Neuronal stem cell (in vitro differentiated cells): ENCODE results near the gene PIP5KL1.

Source experiments
- DNase-seq: peaks from one replicate; pipeline ENCODE4 v3.0.0-alpha.2; 2013; ENCODE audit warnings: low spot score
- H2AFZ ChIP-seq: one replicate; pipeline ENCODE4 v1.6.1; 2013; ENCODE audit warnings: mild to moderate bottlenecking, low read length, inconsistent platforms
- H2AK5ac ChIP-seq: 2 replicates; pipeline ENCODE4 v1.6.1; 2013; ENCODE audit warnings: low read depth, mild to moderate bottlenecking, inconsistent platforms, low read length, moderate library complexity, mixed read lengths
- H2BK120ac ChIP-seq: 2 replicates; pipeline ENCODE4 v1.6.1; 2013; ENCODE audit warnings: low read depth, mild to moderate bottlenecking, inconsistent platforms, low read length, moderate library complexity, mixed read lengths
- H2BK12ac ChIP-seq: one replicate; pipeline ENCODE4 v1.6.1; 2013; ENCODE audit warnings: low read length, inconsistent platforms
- H2BK15ac ChIP-seq: 2 replicates; pipeline ENCODE4 v1.6.1; 2013; ENCODE audit warnings: mild to moderate bottlenecking, low read length, inconsistent platforms, mixed read lengths
- H2BK5ac ChIP-seq: one replicate; pipeline ENCODE4 v1.6.1; 2013; ENCODE audit warnings: inconsistent platforms, mild to moderate bottlenecking, low read length, moderate library complexity
- H3K14ac ChIP-seq: one replicate; pipeline ENCODE4 v1.6.1; 2013; ENCODE audit warnings: low read length, inconsistent platforms
- H3K18ac ChIP-seq: 2 replicates; pipeline ENCODE4 v1.6.1; 2013; ENCODE audit warnings: low read length, inconsistent platforms
- H3K23ac ChIP-seq: 2 replicates; pipeline ENCODE4 v1.6.1; 2013; ENCODE audit warnings: low read depth, mild to moderate bottlenecking, mixed read lengths, low read length, inconsistent platforms; ENCODE audit not compliant: poor library complexity
- H3K27ac ChIP-seq: replicated peaks from 3 replicates; pipeline ENCODE4 v1.5.1; 2013; ENCODE audit warnings: low read length, inconsistent platforms
- H3K27me3 ChIP-seq, 3 experiments: 2 replicates each; pipeline ENCODE4 v1.6.1; 2013; ENCODE audit warnings: low read length in 3 of 3, mild to moderate bottlenecking in 2 of 3, inconsistent platforms in 1 of 3, low read depth in 1 of 3, mixed read lengths in 1 of 3, moderate library complexity in 1 of 3; ENCODE audit not compliant: control insufficient read depth in 3 of 3, insufficient read depth in 3 of 3
- H3K36me3 ChIP-seq, 2 donors: replicated peaks in 1 of 2; 2 replicates each; pipeline ENCODE4 v1.6.1; 2013; ENCODE audit warnings: low read length in 2 of 2; ENCODE audit not compliant: control insufficient read depth in 2 of 2, insufficient read depth in 2 of 2
- H3K4ac ChIP-seq: 2 replicates; pipeline ENCODE4 v1.6.1; 2013; ENCODE audit warnings: inconsistent platforms, mild to moderate bottlenecking, low read length, moderate library complexity
- H3K4me1 ChIP-seq, 2 donors: 1 replicate in 1 of 2; 2 replicates in 1 of 2; pipeline ENCODE4 v1.6.1; 2013; ENCODE audit warnings: low read length in 2 of 2, low read depth in 1 of 2; ENCODE audit not compliant: control insufficient read depth in 2 of 2, insufficient read depth in 1 of 2
- H3K4me2 ChIP-seq: one replicate; pipeline ENCODE4 v1.6.1; 2013; ENCODE audit warnings: mild to moderate bottlenecking, low read length, inconsistent platforms; ENCODE audit not compliant: insufficient read depth, poor library complexity, severe bottlenecking
- H3K4me3 ChIP-seq, 2 donors: 2 replicates each; pipeline ENCODE4 v1.5.1; 2013; ENCODE audit warnings: low read length in 2 of 2, mild to moderate bottlenecking in 2 of 2, inconsistent platforms in 1 of 2, moderate library complexity in 1 of 2
- H3K79me1 ChIP-seq: one replicate; pipeline ENCODE4 v1.6.1; 2013; ENCODE audit warnings: low read depth, mild to moderate bottlenecking, inconsistent platforms, low read length, moderate library complexity
- H3K9ac ChIP-seq: one replicate; pipeline ENCODE4 v1.6.1; 2013; ENCODE audit warnings: mild to moderate bottlenecking, low read depth, low read length, inconsistent platforms; ENCODE audit not compliant: poor library complexity
- H3K9me3 ChIP-seq, 2 donors: replicated peaks in 1 of 2; 2 replicates each; pipeline versions ENCODE3 to v1.6.1; 2013; ENCODE audit warnings: low read length in 2 of 2, mild to moderate bottlenecking in 2 of 2, inconsistent platforms in 1 of 2, low read depth in 1 of 2, mixed read lengths in 1 of 2, moderate library complexity in 1 of 2; ENCODE audit not compliant: control insufficient read depth in 2 of 2, insufficient read depth in 1 of 2
- H4K8ac ChIP-seq: one replicate; pipeline ENCODE4 v1.6.1; 2013; ENCODE audit warnings: low read depth, mild to moderate bottlenecking, inconsistent platforms, low read length, moderate library complexity
- H4K91ac ChIP-seq: one replicate; pipeline ENCODE4 v1.6.1; 2013; ENCODE audit warnings: low read length, low read depth, mild to moderate bottlenecking, inconsistent platforms; ENCODE audit not compliant: poor library complexity
- WGBS, 2 donors: extraction: QIAGEN DNeasy Blood & Tissue Kit; methylation state at CpG; one replicate each; pipeline ENCODE4 v1.1.7; 2013; ENCODE audit warnings: missing lambda C conversion rate in 2 of 2, mixed read lengths in 1 of 2; ENCODE audit not compliant: insufficient read length in 2 of 2, insufficient replicate concordance in 1 of 2; ENCODE audit errors: extremely low coverage in 2 of 2; 5-methylcytosine and 5-hydroxymethylcytosine counted together

The PIP5KL1 gene

GRCh38 chr9:127934986-127935385 is 4.4 kb upstream of the PIP5KL1 start:
- no peak overlapping the region for H4K8ac ChIP-seq
- H3K23ac ChIP-seq = no peak overlapping the region
- H2BK5ac ChIP-seq = no peak overlapping the region
- no peak overlapping the region for H2BK120ac ChIP-seq
- H3K36me3 ChIP-seq = peaks cover 7 to 25% of the 10 kb centered on the region in 2 donors
- H3K4me2 ChIP-seq = no peak overlapping the region
- H2AK5ac ChIP-seq = no peak overlapping the region
- H3K27me3 ChIP-seq = no peaks in the 10 kb centered on the region
- H3K18ac ChIP-seq = no peak overlapping the region
- peaks cover 14% of the 10 kb centered on the region for H3K79me1 ChIP-seq
- no peak overlapping the region for H2BK12ac ChIP-seq
- no peak overlapping the region for H2BK15ac ChIP-seq
- H3K27ac ChIP-seq = no peak overlapping the region
- no peak overlapping the region for H2AFZ ChIP-seq
- H3K4ac ChIP-seq = no peak overlapping the region
- H3K9ac ChIP-seq = no peak overlapping the region
- DNase-seq = no peak
- no CpG with 5 or more reads among the region's 11 CpGs for WGBS, 2 donors
- no peak overlapping the region for H4K91ac ChIP-seq
- H3K9me3 ChIP-seq = no peaks in the 10 kb centered on the region
- no peak overlapping the region for H3K14ac ChIP-seq
- H3K4me3 ChIP-seq = no peak overlapping the region
- peaks cover 23 to 25% of the 10 kb centered on the region in 2 donors for H3K4me1 ChIP-seq

GRCh38 chr9:127934248-127934647 is 3.7 kb upstream of the PIP5KL1 start:
- H2AFZ ChIP-seq = no peak overlapping the region
- no peak overlapping the region for H2BK12ac ChIP-seq
- H3K9me3 ChIP-seq = no peaks in the 10 kb centered on the region
- peaks cover 25 to 26% of the 10 kb centered on the region in 2 donors for H3K4me1 ChIP-seq
- no peak overlapping the region for H2AK5ac ChIP-seq
- no peak overlapping the region for H3K18ac ChIP-seq
- no peak overlapping the region for H2BK120ac ChIP-seq
- H3K27ac ChIP-seq = no peak overlapping the region
- no peak overlapping the region for H3K4ac ChIP-seq
- H3K9ac ChIP-seq = no peak overlapping the region
- H4K91ac ChIP-seq = no peak overlapping the region
- H3K27me3 ChIP-seq = peaks cover 0 to 7% (median 5%) of the 10 kb centered on the region in 3 experiments
- no peak overlapping the region for H4K8ac ChIP-seq
- H3K4me3 ChIP-seq = no peak overlapping the region
- H3K79me1 ChIP-seq = peaks cover 14% of the 10 kb centered on the region
- H3K4me2 ChIP-seq = no peak overlapping the region
- peaks cover 6 to 21% of the 10 kb centered on the region in 2 donors for H3K36me3 ChIP-seq
- no peak overlapping the region for H2BK15ac ChIP-seq
- no peak overlapping the region for H3K23ac ChIP-seq
- DNase-seq = no peak
- no CpG with 5 or more reads among the region's 4 CpGs for WGBS, 2 donors
- no peak overlapping the region for H3K14ac ChIP-seq
- H2BK5ac ChIP-seq = no peak overlapping the region

- no CpG with 5 or more reads among the region's 18 CpGs for WGBS, 2 donors
These were observed 710 bp upstream of the PIP5KL1 start for GRCh38 chr9:127931092-127931881.

GRCh38 chr9:127929625-127929979 is 975 bp downstream of the PIP5KL1 start:
- no CpG with 5 or more reads among the region's 10 CpGs for WGBS, 2 donors
- H2AFZ ChIP-seq = no peak overlapping the region
- H3K4me3 ChIP-seq = no peak overlapping the region
- H2BK5ac ChIP-seq = no peak overlapping the region
- no peak for DNase-seq
- peak overlapping the region; percentile 47 for H2AK5ac ChIP-seq
- H3K4ac ChIP-seq = no peak overlapping the region
- H3K36me3 ChIP-seq = peaks cover 0 to 3% of the 10 kb centered on the region in 2 donors
- H2BK12ac ChIP-seq = peak overlapping the region; percentile 75
- H3K27ac ChIP-seq = no peak overlapping the region
- H3K79me1 ChIP-seq = peaks cover 2% of the 10 kb centered on the region
- H3K9me3 ChIP-seq = no peaks in the 10 kb centered on the region
- H3K14ac ChIP-seq = peak overlapping the region; percentile 47
- H4K8ac ChIP-seq = no peak overlapping the region
- peaks cover 2 to 50% (median 38%) of the 10 kb centered on the region in 3 experiments for H3K27me3 ChIP-seq
- H3K23ac ChIP-seq = no peak overlapping the region
- H2BK120ac ChIP-seq = no peak overlapping the region
- H4K91ac ChIP-seq = no peak overlapping the region
- no peak overlapping the region for H2BK15ac ChIP-seq
- H3K18ac ChIP-seq = peak overlapping the region; percentile 53
- H3K4me1 ChIP-seq = peaks cover 15 to 22% of the 10 kb centered on the region in 2 donors
- H3K4me2 ChIP-seq = no peak overlapping the region
- H3K9ac ChIP-seq = no peak overlapping the region

More at GRCh38 chr9:127931092-127931881, 710 bp upstream of the PIP5KL1 start:
- Histone ChIP-seq H2BK15ac (peak overlapping the region; percentile 73), H3K23ac (peak overlapping the region; percentile 57), H3K36me3 (peaks cover 6 to 19% of the 10 kb centered on the region in 2 donors), H3K27ac (no peak overlapping the region), H2AK5ac (peak overlapping the region; percentile 74), H3K9ac (peak overlapping the region; percentile 30), H2BK120ac (no peak overlapping the region), H2BK5ac (no peak overlapping the region), H3K79me1 (peaks cover 8% of the 10 kb centered on the region), H2BK12ac (no peak overlapping the region), H4K8ac (no peak overlapping the region), H3K4me1 (peaks cover 19 to 28% of the 10 kb centered on the region in 2 donors), H3K4me3 (peak overlapping the region; percentile 60 to 75), H3K18ac (peak overlapping the region; percentile 48), H4K91ac (no peak overlapping the region), H3K9me3 (no peaks in the 10 kb centered on the region), H3K14ac (peak overlapping the region; percentile 63), H3K4me2 (peak overlapping the region; percentile 80), H3K4ac (no peak overlapping the region), H2AFZ (peak overlapping the region; percentile 97), H3K27me3 (peaks cover 2 to 35% (median 32%) of the 10 kb centered on the region in 3 experiments)
- DNase-seq = no peak
